Inflammatory macrophage (primary cell): ENCODE measurements around the gene SPTA1.
A peak's percentile ranks its signal among the peaks of the same experiment; 100 is the strongest.
"Not testable (repeated sequence)": the region's sequence is repeated elsewhere in the genome, so short reads cannot be mapped to it uniquely, and the experiment has no call there.

Source experiments
- DNase-seq, 2 donors: peaks; one replicate each; pipeline ENCODE4 v3.0.0-alpha.2; 2020 to 2022
- total RNA-seq, 18 experiments: gene quantifications; one replicate each; lab custom pipeline; 2026; ENCODE audit warnings: mixed read lengths in 6 of 18, inconsistent platforms in 2 of 18; lab: John Stamatoyannopoulos, UW

Gene SPTA1
- 0.32 to 34.7 (median 0.95) reads per million in 18 experiments for total RNA-seq

- peak; percentile 44 to 46 for DNase-seq
These were observed at the start of gene SPTA1 for GRCh38 chr1:158686111-158687009. Gene SPTA1, minus strand, starts transcription at chr1:158686715. Its CDS starts 198 bp downstream, at chr1:158686517.

DNA sequence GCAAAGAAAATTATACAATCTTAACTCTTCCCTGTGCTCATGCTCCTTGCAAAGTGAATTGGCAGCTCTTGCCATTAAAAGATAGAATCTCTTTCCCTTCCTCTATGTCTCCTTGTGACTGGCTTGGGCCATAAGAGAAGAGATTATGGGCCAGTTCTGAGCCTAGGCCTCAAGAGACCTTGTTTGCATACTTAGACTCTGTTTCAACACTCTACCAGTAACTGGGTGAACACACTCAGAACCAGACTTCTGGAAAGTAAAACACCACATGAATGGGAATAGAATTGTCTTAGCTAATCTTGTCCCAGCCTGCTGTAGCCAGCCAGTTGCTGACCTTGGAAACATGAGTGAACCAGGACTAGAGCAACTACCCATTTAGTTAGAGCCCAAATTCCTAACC is 49.3 kb upstream of the SPTA1 start:
- DNase-seq, result no peak

DNA sequence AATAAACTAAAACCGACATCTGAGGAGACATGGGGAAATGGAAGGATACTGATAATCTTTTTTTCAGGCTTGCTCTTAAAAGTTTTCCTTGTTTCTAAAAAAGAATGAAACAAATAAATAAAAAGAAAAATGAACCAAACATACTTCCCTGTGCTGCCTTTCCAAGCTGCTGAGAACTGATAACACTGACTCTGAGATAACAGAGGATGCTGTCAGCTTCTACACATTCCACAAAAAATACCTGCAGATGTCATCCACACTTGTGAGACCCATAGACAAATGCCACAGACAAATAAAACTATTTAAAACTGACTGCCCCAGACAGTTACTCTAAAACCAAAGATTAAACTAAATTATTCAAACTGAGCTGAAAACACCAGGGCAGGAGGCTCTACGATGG is 46.0 kb upstream of the SPTA1 start:
- DNase-seq, result no peak

DNA sequence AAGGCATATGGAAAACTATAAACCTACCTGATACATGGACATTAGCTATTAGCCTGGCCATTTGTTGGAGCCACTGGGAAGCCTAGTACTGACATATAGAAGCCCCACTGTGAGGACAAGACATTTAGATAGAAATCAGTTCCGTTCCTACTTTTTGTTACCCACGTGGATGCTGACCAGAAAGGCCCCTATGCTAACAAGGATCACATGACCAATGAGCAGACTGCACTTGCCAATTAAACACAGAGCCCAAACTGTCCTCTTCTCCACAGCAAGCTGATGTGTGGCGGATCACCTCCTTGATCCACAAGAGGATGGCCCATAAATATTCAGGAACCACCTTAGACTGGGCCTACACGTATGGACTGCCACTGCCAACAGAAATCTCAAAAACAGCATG is 45.2 kb upstream of the SPTA1 start:
- DNase-seq, result no peak

DNA sequence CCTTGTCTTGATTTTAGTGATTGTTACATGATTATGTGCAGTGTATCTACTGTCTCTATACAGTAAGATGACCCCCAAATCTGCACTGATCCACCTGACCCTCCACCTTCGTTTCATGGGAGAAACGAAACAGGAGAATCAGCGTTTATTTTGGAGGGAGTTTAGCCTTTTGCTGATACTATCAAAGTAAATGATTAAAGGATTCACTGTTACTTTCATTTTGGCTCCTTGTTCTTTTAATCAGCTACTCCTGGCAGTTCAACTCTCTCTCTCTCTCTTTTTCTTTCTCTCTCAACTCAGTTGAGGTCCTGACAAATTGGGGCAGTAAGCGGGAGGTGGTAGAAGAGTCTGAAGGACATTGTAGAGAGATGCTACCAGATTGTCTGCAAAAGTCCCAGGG is 43.9 kb upstream of the SPTA1 start:
- DNase-seq, result no peak

DNA sequence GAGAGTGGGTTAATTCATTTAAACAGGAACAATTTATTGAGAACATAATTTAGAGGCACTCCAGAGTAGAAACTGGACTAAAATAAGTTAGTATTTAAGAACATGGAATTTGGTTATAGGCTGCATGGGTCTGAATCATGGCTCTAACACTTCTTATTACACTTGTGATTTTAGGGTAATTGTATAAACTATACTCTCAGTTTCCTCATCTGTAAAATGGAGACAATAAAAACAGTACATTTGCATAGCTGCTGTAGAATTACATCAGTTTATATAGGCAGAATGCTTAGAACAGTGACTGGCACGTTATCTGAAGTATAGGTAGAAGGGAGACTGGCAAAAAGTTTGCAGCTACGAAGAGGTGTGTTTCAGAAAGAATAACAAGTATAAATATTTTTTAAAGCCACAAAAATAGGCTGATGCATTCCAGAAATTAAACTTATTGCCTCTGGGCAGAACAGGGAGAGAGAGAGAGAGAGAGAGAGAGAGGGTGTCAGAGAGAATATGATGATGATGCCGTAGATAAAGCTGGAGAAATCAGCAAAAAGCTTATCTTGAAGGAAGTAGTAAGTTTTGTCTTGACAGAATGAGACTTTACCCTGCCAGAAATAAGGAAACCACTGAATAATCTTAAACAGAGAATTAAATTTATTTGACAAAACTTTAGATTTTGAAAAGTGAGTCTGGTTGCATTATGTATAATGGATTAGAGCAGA is 42.2 kb upstream of the SPTA1 start:
- no peak for DNase-seq

GRCh38 chr1:158724442-158724841 is 37.9 kb upstream of the SPTA1 start:
- DNase-seq, result no peak

GRCh38 chr1:158720620-158721019 is 34.1 kb upstream of the SPTA1 start, which contains the start of gene OR6K3:
Gene OR6K3, minus strand, starts transcription at chr1:158720720. Its CDS starts 2,605 bp downstream, at chr1:158718115.
- no peak for DNase-seq

DNA sequence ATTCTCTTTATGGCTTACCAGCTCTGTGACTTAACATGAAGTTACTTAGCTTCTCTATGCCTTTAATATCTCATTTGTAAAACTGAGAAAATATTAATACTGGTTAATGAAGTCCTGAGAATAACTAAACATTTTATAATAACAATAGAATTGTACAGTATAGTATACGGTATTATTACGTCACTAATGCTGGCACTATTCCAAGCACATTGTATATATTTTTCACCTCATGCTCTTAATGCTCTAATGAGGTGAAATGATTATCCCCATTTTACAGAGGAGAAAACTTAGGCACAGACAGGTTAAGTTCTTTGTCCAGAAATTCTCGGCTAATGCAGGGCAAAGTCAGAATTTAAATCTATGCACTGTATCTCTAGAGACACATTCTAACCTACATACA is 33.1 kb upstream of the SPTA1 start:
- DNase-seq, result no peak

DNA sequence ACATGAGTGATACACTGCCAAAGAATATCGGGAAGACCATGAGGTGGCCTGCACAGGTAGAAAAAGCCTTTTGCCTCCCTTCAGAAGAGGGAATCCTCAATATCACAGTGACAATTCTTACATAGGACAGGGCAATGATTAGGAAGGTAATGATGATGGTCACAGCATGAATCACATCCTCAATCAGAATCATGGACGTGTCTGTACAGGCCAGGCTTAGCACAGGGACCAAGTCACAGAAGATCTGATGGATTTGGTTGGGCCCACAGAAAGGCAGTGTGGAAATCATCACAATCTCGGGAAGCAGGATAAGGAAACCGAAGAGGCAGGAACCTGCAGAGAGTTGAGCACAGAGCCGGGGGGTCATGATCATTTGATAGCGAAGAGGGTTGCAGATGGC is 30.8 kb upstream of the SPTA1 start:
- no peak for DNase-seq

- no peak for DNase-seq
These were observed 29.8 kb upstream of the SPTA1 start for GRCh38 chr1:158716335-158716734.

DNA sequence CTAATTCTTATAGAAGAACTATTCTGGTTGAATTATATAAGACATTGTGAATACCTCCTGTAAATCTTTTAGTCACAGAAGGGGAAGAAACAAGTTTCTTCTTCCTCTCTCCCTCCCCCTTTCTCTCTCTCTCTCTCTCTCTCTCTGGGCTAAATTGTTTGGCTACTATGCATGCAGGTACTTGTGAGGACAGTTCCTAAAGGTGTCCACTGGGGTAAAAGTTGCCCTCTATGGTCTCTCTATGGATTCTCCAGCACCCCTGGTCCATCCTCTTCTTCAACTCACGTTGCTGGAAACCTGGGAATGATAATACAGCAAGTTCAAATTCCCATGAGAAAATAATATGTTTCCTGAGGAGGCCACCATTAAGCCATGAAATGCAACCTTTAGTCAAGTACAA is 28.2 kb upstream of the SPTA1 start:
- no peak for DNase-seq

DNA sequence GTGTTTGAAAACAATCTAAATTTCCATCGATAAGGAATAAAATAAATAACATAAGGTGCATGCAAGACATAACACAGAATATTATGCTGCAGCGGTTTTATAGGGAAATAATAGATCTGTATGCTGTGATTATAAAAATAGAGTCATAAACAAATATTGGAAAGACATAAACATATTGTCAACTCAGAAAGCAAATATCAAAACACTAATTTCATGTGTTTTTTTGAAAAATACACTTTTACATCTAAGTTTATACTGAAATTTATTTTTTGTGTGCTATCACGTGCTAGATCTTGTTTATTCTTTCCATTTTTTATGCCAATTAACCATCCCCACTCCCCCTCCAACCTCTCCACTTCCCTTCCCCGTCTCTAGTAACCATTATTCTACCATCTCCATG is 24.6 kb upstream of the SPTA1 start:
- DNase-seq, result no peak

GRCh38 chr1:158706096-158706495 is 19.6 kb upstream of the SPTA1 start:
- no peak for DNase-seq

GRCh38 chr1:158700552-158700951 is 14.0 kb upstream of the SPTA1 start, which contains the start of gene OR6K2:
Gene OR6K2, minus strand, starts transcription at chr1:158700652. Its CDS starts 0 bp downstream, at chr1:158700652.
- no peak for DNase-seq

DNA sequence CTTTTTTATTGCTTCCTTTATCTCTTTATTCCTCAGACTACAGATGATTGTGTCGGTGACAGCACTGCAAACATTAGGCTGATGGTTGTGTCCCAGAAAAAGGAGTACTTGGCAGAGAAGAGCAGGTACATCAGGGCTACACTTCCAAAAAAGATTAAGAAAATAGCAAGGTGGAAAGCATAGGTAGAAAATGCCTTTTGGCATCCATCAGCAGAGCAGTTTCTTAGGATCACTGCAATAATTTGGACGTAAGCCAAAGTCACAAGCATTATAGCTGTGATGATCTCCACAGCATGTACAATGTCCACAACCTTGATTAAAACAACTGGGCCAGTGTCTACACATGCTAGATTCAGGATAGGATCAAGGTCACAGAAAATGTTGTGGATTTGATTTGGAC is 8.1 kb upstream of the SPTA1 start:
- DNase-seq, result no peak

DNA sequence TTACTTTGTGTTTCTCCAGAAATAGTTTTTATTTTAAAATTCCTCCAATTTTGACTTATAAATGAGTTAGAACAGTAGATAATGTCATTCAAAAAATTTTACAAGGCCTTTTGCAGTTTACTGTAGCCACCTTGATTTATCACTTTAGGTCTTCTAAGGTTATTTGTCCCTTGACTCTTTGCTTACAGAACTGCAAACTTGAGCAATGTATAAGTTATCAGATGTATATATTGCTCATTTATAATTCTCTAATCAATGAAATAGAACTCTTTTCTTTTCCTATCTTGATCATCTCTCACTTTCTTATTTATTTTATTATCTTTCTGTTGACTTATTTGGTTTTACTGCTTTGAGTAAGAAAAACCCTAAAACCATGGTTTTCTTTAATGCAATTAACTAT is 5.8 kb upstream of the SPTA1 start:
- no peak for DNase-seq

- no peak for DNase-seq
These were observed 5.4 kb upstream of the SPTA1 start for GRCh38 chr1:158691907-158692306.

DNA sequence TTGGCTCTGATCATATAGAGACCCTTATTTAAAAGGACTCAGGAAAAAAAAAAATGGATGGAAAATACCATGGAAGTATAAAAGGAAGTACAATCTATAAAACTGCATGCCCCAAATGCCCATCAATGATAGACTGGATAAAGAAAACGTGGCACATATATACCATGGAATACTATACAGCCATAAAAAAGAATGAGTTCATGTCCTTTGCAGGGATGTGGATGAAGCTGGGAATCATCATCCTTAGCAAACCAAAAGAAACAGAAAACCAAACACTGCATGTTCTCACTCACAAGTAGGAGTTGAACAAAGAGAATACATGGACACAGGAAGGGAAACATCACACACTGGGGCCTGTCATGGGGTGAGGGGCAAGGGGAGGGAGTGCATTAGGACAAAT is 4.6 kb upstream of the SPTA1 start:
- DNase-seq, result not testable (repeated sequence)

GRCh38 chr1:158689875-158690274 is 3.4 kb upstream of the SPTA1 start:
- no peak for DNase-seq

DNA sequence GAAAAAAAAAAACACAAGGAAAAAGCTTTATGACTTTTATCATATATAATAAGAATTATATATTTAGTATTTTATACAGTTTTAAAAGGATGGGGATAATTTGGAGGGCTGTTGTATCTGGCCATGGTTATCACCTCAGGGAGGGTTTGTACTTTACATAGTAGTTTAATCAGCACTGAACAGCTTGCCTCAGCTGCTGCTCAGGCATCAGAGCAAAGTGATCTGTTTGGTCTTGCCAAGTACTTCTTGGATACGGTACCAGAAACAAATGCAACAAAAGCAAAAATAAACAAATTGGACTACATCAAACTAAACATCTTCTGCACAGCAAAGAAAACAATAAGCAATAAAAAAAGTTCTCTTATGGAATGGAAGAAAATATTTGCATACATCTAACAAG is 2.6 kb upstream of the SPTA1 start:
- no peak for DNase-seq

DNA sequence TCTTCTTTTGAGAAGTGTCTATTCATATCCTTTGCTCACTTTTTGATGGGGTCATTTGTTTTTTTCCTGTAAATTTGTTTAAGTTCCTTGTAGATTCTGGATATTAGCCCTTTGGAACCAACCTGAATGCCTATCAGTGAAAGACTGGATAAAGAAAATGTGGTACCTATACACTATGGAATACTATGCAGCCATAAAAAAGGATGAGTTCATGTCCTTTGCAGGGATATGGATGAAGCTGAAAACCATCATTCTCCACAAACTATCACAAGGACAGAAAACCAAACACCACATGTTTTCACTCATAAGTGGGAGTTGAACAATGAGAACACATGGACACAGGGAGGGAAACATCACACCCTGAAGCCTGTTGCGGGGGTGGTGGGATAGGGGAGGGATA is 1.8 kb upstream of the SPTA1 start:
- not testable (repeated sequence) for DNase-seq

- DNase-seq, result no peak
These were observed 522 bp upstream of the SPTA1 start for GRCh38 chr1:158687037-158687436.

- no peak for DNase-seq
These were observed 1.4 kb downstream of the SPTA1 start for GRCh38 chr1:158685085-158685484.
